HCT116 (cell line): Measurements from ENCODE around the gene LCE3D. TPM values are rescaled to one million over a fixed set of nuclear protein-coding genes. Genes with fewer than 3 reads are reported as not detected.
"Not testable (repeated sequence)": the region's sequence is repeated elsewhere in the genome, so short reads cannot be mapped to it uniquely, and the experiment has no call there.

Experiments used
- ATAC-seq: fragments of 200-7000 bp; cut with Tn5 transposase; 2 replicates; pipeline ENCODE4 v1.9.1; 2020; ENCODE audit warnings: mild to moderate bottlenecking, moderate library complexity
- BruUV-seq: library from RNA; stranded (reverse); fragments of 400-500 nt; replicated peaks from 2 replicates; lab custom pipeline; 2021; lab: Mats Ljungman, UMichigan
- CTCF ChIA-PET: fragments of 300-600 bp; sonication (Branson Sonifier 250); formaldehyde crosslinking; loops from one replicate; lab custom pipeline; 2021; ENCODE audit warnings: antibody characterized with exemption; lab: Charles Lee
- POLR2A ChIA-PET: fragments of 300-600, 350-600 bp; sonication (Branson Sonifier 250); formaldehyde crosslinking; loops from one replicate; lab custom pipeline; 2021; ENCODE audit warnings: antibody characterized with exemption; lab: Charles Lee
- RAD21 ChIA-PET, 2 experiments: fragments of 300-600 bp; sonication (Branson Sonifier 250); formaldehyde crosslinking; loops; one replicate each; lab custom pipeline; 2023; ENCODE audit warnings: low total read pairs in 2 of 2; ENCODE audit not compliant: uncharacterized antibody in 2 of 2, unreplicated experiment in 2 of 2, low non-redundant PET in 1 of 2; lab: Charles Lee
- DNase-seq: peaks from one replicate; pipeline ENCODE4 v3.0.0-alpha.2; 2010; ENCODE audit warnings: low read depth, low spot score
- H2AFZ ChIP-seq: fragments of 200-600 bp; shearing (Covaris generic), sonication (generic); 2 replicates; pipeline ENCODE4 v1.6.1; 2017; ENCODE audit warnings: low read depth, mixed run types, mixed read lengths, antibody characterized with exemption, low read length; ENCODE audit not compliant: poor library complexity, severe bottlenecking
- H3K27ac ChIP-seq: 2 replicates; pipeline ENCODE4 v1.5.1; 2012; ENCODE audit warnings: low read depth, low read length
- H3K27me3 ChIP-seq: fragments of 200-600 bp; sonication (generic); 2 replicates; pipeline ENCODE4 v1.6.1; 2016; ENCODE audit warnings: mixed run types, low read length, mixed read lengths; ENCODE audit not compliant: insufficient read depth
- H3K36me3 ChIP-seq, 2 experiments: fragments of 200-500 bp in 1 of 2; fragments of 200-600 bp in 1 of 2; sonication (Bioruptor generic) in 1 of 2; sonication (generic) in 1 of 2; 2 replicates each; pipeline versions ENCODE4 v1.5.1 to v1.6.1; 2014 to 2016; ENCODE audit warnings: low read length in 2 of 2, inconsistent platforms in 1 of 2, mixed read lengths in 1 of 2, mixed run types in 1 of 2; ENCODE audit not compliant: insufficient read depth in 2 of 2, control insufficient read depth in 1 of 2
- H3K4me1 ChIP-seq, 2 experiments: fragments of 200-600 bp in 1 of 2; sonication (generic) in 1 of 2; 2 replicates each; pipeline versions ENCODE4 v1.5.1 to v1.6.1; 2012 to 2017; ENCODE audit warnings: low read length in 2 of 2, inconsistent platforms in 1 of 2, mild to moderate bottlenecking in 1 of 2, mixed read lengths in 1 of 2, mixed run types in 1 of 2, moderate library complexity in 1 of 2; ENCODE audit not compliant: insufficient read depth in 2 of 2, control insufficient read depth in 1 of 2
- H3K4me2 ChIP-seq: fragments of 200-600 bp; sonication (generic); 2 replicates; pipeline ENCODE4 v1.6.1; 2017; ENCODE audit warnings: mixed run types, low read length, mixed read lengths
- H3K4me3 ChIP-seq, 2 experiments: fragments of 200-600 bp in 1 of 2; sonication (generic) in 1 of 2; replicated peaks in 1 of 2; 2 replicates each; pipeline ENCODE4 v1.5.1; 2011 to 2016; ENCODE audit warnings: low read length in 2 of 2, control low read depth in 1 of 2, low read depth in 1 of 2, mild to moderate bottlenecking in 1 of 2, mixed read lengths in 1 of 2, mixed run types in 1 of 2
- H3K79me2 ChIP-seq: fragments of 200-600 bp; sonication (generic); 2 replicates; pipeline ENCODE4 v1.6.1; 2017; ENCODE audit warnings: mild to moderate bottlenecking, mixed run types, low read length, moderate library complexity, mixed read lengths; ENCODE audit not compliant: insufficient read depth
- H3K9ac ChIP-seq: fragments of 200-600 bp; sonication (generic); 2 replicates; pipeline ENCODE4 v1.6.1; 2016; ENCODE audit warnings: low read length, mixed read lengths
- H3K9me2 ChIP-seq: fragments of 200-600 bp; sonication (generic), shearing (Covaris generic); 2 replicates; pipeline ENCODE4 v1.6.1; 2017; ENCODE audit warnings: mixed run types, mild to moderate bottlenecking, moderate library complexity; ENCODE audit not compliant: insufficient read depth
- H3K9me3 ChIP-seq, 2 experiments: fragments of 200-500 bp in 1 of 2; fragments of 200-600 bp in 1 of 2; sonication (Bioruptor generic) in 1 of 2; sonication (generic) in 1 of 2; 2 replicates each; pipeline ENCODE4 v1.6.1; 2014 to 2017; ENCODE audit warnings: low read length in 2 of 2, mixed read lengths in 2 of 2, inconsistent platforms in 1 of 2, low read depth in 1 of 2, mild to moderate bottlenecking in 1 of 2, mixed run types in 1 of 2, moderate library complexity in 1 of 2; ENCODE audit not compliant: control insufficient read depth in 1 of 2, insufficient read depth in 1 of 2
- H4K20me1 ChIP-seq: fragments of 200-600 bp; sonication (generic), shearing (Covaris generic); 2 replicates; pipeline ENCODE4 v1.6.1; 2017; ENCODE audit warnings: mixed run types, mild to moderate bottlenecking, moderate library complexity; ENCODE audit not compliant: insufficient read depth
- CEBPB ChIP-seq: IDR thresholded peaks from 2 replicates; pipeline ENCODE4 v1.6.1; 2012; ENCODE audit warnings: low read depth
- ELF1 ChIP-seq: IDR thresholded peaks from 2 replicates; pipeline ENCODE4 v1.6.1; 2012; ENCODE audit warnings: low read depth, borderline replicate concordance
- EZH2 ChIP-seq: fragments of 200-600 bp; sonication (generic); IDR thresholded peaks from 2 replicates; pipeline ENCODE4 v1.6.1; 2017; ENCODE audit warnings: antibody characterized with exemption, mixed run types
- EZH2phosphoT487 ChIP-seq: fragments of 200-600 bp; IDR thresholded peaks from 2 replicates; pipeline ENCODE4 v1.6.1; 2018; ENCODE audit warnings: antibody characterized with exemption, borderline replicate concordance
- FOSL1 ChIP-seq: IDR thresholded peaks from 2 replicates; pipeline ENCODE4 v1.6.1; 2012; ENCODE audit warnings: low read depth
- POLR2A ChIP-seq: IDR thresholded peaks from 2 replicates; pipeline ENCODE4 v1.7.0; 2011; ENCODE audit warnings: borderline replicate concordance; ENCODE audit not compliant: insufficient read depth, insufficient read length; ENCODE audit errors: extremely low read depth
- POLR2AphosphoS5 ChIP-seq: IDR thresholded peaks from 2 replicates; pipeline ENCODE4 v1.6.1; 2011; ENCODE audit warnings: mild to moderate bottlenecking, low read depth, low read length, moderate library complexity
- SIN3A ChIP-seq: IDR thresholded peaks from 2 replicates; pipeline ENCODE4 v1.6.1; 2012; ENCODE audit warnings: low read depth
- SP1 ChIP-seq: IDR thresholded peaks from 2 replicates; pipeline ENCODE4 v1.6.1; 2012; ENCODE audit warnings: low read depth
- SRF ChIP-seq: IDR thresholded peaks from 2 replicates; pipeline ENCODE4 v1.6.1; 2012; ENCODE audit warnings: low read depth
- TCF7L2 ChIP-seq: IDR thresholded peaks from 2 replicates; pipeline ENCODE4 v1.7.0; 2011; ENCODE audit warnings: borderline replicate concordance, inconsistent platforms; ENCODE audit not compliant: insufficient read depth, insufficient read length; ENCODE audit errors: extremely low read depth
- ZNF274 ChIP-seq: fragments of 200-500 bp; sonication (Bioruptor generic); IDR thresholded peaks from 2 replicates; pipeline ENCODE4 v1.6.1; 2014; ENCODE audit warnings: mild to moderate bottlenecking, low read depth, low read length, inconsistent platforms
- intact Hi-C: fragments of 100-400 bp; cut with micrococcal nuclease; formaldehyde crosslinking; loops from 2 replicates; pipeline ENCODE4 v1.10.0; 2022
- total RNA-seq: library from RNA; stranded (reverse); gene quantifications from one replicate; pipeline ENCODE4 v1.2.1, GENCODE V29; 2021; ENCODE audit not compliant: unreplicated experiment
- TF ChIP-seq, protein P1 (sequence below): IDR thresholded peaks from 2 replicates; pipeline ENCODE4 v1.6.1; 2011; ENCODE audit warnings: mild to moderate bottlenecking, low read length, moderate library complexity; ENCODE audit not compliant: insufficient replicate concordance; ENCODE audit errors: extremely low read depth
- TF ChIP-seq, protein P2 (sequence below): IDR thresholded peaks from 2 replicates; pipeline ENCODE4 v1.6.1; 2012

LCE3D gene
- total RNA-seq, 1 experiment from 2014 or later: not detected

DNA sequence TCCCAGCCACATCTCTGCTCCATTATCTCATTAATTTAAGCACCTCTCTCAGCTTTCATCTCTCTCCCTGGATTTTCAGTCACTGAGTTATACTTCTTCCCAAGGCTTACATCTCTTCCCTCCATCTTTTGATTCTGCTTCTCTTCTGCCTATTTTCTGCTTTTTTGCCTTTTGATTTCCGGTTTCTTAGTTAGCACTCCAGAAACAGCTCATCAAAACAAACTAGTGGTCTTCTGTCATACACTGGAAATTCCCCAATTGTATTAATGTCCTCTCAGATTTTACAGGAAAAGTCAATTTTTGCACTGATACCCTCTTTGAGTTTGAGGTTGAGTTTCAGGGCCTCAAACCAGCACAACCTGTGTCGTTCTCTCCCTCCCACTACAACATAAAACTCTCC is 15.2 kb downstream of the LCE3D start:
- no peak for ATAC-seq
- Histone ChIP-seq H3K4me2 (no peak overlapping the region), H3K27me3 (peaks cover 5% of the 10 kb centered on the region), H2AFZ (no peak overlapping the region), H3K27ac (no peak overlapping the region), H4K20me1 (no peaks in the 10 kb centered on the region), H3K36me3 (no peaks in the 10 kb centered on the region), H3K9me2 (no peaks in the 10 kb centered on the region), H3K4me1 (no peaks in the 10 kb centered on the region), H3K9me3 (no peaks in the 10 kb centered on the region), H3K4me3 (no peak overlapping the region), H3K9ac (no peak overlapping the region), H3K79me2 (no peaks in the 10 kb centered on the region)
- ChIA-PET CTCF (no interaction called here), RAD21 (no interaction called here), POLR2A (no interaction called here)
- no TSS peak for BruUV-seq
- no peak for DNase-seq
- TF ChIP-seq EZH2phosphoT487 (no peak), EZH2 (no peak), POLR2A (no peak), FOSL1 (no peak), ZNF274 (no peak), ELF1 (no peak), POLR2AphosphoS5 (no peak), SRF (no peak), CEBPB (no peak), SIN3A (no peak), SP1 (no peak), TCF7L2 (no peak)
- TF ChIP-seq, protein P1, sequence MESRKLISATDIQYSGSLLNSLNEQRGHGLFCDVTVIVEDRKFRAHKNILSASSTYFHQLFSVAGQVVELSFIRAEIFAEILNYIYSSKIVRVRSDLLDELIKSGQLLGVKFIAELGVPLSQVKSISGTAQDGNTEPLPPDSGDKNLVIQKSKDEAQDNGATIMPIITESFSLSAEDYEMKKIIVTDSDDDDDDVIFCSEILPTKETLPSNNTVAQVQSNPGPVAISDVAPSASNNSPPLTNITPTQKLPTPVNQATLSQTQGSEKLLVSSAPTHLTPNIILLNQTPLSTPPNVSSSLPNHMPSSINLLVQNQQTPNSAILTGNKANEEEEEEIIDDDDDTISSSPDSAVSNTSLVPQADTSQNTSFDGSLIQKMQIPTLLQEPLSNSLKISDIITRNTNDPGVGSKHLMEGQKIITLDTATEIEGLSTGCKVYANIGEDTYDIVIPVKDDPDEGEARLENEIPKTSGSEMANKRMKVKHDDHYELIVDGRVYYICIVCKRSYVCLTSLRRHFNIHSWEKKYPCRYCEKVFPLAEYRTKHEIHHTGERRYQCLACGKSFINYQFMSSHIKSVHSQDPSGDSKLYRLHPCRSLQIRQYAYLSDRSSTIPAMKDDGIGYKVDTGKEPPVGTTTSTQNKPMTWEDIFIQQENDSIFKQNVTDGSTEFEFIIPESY: no peak
- TF ChIP-seq, protein P2, sequence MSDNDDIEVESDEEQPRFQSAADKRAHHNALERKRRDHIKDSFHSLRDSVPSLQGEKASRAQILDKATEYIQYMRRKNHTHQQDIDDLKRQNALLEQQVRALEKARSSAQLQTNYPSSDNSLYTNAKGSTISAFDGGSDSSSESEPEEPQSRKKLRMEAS: no peak
- intact Hi-C loops: no loop called here

DNA sequence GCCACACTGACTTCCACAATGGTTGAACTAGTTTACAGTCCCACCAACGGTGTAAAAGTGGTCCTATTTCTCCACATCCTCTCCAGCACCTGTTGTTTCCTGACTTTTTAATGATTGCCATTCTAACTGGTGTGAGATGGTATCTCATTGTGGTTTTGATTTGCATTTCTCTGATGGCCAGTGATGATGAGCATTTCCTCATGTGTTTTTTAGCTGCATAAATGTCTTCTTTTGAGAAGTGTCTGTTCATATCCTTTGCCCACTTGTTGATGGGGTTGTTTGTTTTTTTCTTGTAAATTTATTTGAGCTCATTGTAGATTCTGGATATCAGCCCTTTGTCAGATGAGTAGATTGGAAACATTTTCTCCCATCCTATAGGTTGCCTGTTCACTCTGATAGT is 32.0 kb downstream of the LCE3D start:
- H3K4me3 ChIP-seq, POLR2A ChIA-PET, H3K9me3 ChIP-seq, H3K9me2 ChIP-seq, H3K4me2 ChIP-seq, H3K36me3 ChIP-seq, H3K27me3 ChIP-seq, ATAC-seq, H3K79me2 ChIP-seq, H2AFZ ChIP-seq, BruUV-seq, DNase-seq, H3K4me1 ChIP-seq, H4K20me1 ChIP-seq, CTCF ChIA-PET, H3K9ac ChIP-seq, H3K27ac ChIP-seq, intact Hi-C loops, RAD21 ChIA-PET: not testable (repeated sequence)
